HG03064 (cell line): ENCODE data around the gene FAM83F.
"Not testable (repeated sequence)": the region's sequence is repeated elsewhere in the genome, so short reads cannot be mapped to it uniquely, and the experiment has no call there.

Experiments
- ATAC-seq: cut with Tn5 transposase; IDR thresholded peaks from one replicate; pipeline ENCODE4 v1.9.1; 2021; ENCODE audit warnings: low read depth; ENCODE audit not compliant: unreplicated experiment

The FAM83F gene

DNA sequence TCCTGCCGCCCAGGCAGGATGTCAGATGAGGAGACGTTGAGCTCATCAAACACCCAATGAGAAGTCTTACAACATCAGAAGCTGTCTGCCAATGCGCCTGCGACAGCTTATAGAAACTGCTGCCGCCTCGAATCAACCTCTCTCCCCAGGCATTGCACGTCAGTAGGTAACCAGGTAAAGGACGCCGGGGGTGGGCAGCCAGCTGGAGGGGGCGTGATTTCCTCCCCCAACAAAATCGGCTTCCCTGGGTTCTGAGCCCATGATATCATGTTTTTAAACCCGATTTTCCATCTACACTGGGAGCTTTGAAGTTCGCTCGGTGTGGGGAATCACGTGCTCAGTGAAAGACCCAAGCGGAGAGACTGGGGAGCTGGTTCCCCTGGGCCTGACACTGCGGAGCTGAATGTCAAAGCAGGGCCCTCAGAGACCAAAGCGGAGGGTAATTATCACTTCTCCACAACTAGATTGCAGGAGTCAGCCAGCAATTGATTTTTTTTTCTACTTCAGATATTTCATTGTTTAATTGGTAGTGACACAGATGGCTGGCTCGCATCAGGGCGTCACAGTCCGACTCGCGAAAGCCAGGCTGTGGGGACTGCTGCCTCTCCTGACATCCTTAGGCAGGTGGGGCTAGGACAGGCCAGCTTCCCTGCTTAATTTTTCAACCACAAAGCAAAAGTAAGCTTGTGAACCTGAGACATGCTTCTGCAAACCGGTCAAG lies 15.4 kb downstream of the FAM83F start:
- ATAC-seq: no peak

DNA sequence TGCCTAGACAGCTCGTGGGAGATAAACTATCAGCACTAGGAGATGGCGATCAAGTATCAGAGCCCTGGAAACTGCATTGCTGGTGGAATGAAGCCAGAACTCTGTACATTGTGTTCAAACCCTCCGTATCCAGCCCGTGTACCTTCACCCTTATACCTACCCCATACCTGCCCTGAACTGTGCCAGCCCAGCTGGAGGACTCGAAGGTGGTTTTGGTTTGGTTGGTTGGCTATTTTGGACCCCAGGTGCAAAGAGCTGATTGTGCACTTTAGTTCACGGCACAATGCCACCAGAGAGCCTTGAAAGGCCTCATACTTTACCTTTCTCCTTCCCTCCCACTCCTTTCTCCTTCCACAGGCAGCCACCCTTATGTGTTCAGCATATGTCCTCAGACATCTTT lies 16.0 kb downstream of the FAM83F start:
- no peak for ATAC-seq

DNA sequence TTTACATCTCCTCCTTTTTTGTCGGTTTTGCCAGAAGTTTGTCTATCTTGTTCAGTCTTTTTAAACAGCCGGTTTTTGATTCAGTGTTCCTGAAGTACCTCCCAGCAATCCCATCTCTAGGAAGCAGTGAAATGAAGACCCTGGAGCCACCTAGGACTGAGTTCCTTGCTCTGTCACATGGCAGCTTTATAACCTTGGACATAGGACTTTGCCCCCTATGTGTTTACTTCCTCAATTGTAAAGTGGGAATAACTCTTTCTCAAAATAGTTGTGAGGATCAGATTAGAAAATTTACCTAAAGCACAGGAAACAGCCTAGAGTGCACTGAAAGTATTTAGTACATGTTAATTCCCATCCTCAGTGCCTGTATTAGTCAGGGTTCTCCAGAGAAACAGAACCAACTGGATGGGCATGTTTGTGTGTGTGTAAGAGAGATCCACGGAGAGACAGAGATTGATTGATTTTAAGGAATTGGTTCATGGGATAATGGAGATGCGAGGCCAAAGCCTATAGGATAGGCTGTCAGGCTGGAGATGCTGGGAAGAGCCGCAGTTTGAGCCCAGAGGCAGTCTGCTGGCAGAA lies 20.0 kb downstream of the FAM83F start:
- ATAC-seq: no peak

DNA sequence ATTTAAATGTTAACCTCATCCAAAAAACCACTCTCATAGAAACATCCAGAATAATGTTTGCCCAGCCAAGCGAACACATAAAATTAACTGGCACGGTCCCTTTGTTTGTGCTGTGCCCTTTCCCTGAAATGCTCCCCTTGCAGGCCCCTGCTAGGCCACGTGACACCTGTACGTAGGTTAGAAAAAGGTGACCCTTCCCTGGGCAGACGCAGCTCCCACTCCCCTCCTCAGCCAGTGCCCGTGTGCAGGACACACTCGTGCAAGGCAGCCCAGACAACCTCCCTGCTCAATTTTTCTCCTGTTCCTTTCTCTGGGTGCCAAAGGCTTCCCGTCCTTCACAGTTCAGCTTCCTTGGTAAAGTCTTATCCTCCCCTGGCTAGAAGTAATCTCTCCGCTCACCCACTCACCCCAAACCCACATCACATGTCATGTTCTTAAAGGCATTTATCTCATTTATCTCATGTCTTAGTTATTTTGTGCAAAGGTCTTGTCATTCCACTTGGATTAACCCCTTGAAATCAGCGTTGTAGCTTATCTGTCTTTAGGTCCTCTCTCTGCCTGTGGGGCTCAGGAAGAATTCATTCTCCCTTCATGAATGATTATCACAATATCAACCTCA lies 20.7 kb downstream of the FAM83F start:
- ATAC-seq: no peak

DNA sequence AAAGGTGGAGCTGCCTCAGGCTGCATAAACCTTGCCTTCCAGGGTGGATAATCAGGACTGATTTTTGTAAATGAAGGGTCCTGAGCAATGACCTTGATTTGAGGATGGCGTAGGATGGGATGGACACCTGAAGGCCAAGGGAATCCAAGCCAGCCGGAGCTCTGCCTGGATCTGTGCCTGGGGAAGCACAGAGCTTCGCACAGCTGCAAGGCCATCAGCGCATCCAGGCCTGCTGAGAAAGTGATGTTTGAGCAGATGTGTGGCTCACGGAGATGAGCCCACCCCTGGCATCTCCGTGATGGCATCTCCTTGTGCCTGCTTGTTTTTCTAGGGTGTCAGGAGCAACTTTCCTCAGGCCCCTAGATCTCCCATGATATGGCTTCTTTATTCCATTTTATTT lies 23.3 kb downstream of the FAM83F start:
- ATAC-seq: no peak

DNA sequence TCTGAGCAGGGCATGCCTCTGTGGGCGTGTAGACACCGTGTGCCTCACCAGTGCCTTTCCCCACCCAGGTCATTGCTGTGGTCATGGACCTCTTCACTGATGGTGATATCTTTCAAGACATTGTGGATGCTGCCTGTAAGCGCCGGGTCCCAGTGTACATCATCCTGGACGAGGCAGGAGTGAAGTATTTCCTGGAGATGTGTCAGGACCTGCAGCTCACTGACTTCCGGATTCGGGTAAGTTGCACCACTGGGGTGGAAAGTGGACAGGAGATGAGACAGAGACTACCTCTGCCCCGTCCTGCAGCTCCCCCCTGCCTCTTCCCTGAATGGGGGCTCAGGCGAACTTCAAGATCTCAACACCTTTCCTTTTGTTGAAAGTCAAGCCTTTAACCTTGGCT lies 24.3 kb downstream of the FAM83F start:
- ATAC-seq: no peak

DNA sequence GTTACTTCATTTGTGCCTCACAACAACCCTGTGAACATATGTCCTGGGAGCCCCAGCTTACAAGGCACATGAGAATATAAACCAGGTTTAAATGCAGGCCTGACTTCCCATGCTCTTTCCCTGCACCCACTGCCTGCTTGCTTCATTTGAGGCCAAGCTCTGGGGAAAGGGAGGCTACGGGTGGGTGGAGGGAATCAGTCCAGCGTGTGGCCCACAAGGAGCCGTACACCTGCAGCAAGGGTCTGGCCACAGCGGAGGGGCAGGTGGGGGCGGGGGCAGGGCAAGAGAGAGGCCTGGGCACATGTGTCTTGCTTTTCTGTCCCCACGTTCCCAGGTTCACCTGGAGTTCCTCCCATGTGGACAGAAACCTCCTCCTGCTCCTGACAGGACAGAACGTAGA lies 26.2 kb downstream of the FAM83F start:
- ATAC-seq: no peak

DNA sequence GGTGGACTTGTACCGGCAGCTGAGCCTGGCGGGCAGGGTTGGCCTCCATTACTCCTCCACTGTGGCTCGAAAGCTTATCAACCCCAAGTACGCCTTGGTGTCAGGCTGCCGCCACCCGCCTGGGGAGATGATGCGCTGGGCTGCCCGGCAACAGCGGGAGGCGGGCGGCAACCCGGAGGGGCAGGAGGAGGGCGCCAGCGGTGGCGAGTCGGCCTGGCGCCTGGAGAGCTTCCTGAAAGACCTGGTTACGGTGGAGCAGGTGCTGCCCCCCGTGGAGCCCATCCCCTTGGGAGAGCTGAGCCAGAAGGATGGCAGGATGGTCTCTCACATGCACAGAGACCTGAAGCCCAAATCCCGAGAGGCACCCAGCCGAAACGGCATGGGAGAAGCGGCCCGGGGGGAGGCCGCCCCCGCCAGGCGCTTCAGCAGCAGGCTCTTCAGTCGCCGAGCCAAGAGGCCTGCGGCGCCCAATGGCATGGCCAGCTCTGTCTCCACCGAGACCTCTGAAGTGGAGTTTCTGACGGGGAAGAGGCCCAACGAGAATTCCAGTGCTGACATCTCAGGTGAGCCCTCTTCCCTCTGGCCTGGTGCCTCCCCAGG lies 26.7 kb downstream of the FAM83F start:
- ATAC-seq: no peak

DNA sequence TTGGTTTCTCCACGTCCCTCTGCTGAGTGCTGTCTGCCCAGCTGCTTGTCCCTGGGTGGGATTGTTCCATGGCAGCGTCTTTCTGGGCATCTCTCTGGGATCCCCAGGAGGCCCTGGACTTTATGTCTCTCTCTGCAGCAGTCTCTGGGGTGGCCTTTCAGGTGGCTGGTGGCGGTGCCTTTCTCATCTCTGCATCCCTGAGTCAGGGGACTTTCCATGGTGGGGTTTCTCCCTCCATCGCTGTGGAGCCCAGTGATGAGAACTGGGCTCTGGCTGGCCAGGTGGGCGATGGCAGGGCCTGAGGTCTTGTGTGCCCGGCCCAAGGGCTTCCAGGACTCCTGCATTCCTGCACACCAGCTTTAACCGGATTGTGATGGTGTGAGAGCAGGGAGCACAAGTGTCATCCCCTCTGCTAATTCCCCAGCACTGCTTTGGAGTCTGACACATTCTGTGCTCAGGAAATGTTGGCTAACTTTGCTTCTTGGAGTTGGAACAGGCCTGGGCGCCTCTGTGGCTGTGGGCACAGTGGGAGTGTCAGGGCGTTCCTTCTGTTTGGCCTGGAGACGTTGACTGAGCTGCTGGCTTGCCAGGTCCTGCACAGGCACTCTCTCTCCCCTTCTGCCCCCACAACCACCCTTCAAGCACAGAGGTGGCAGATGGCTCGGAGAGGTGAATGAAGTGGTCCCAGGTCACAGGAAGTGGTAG lies 27.9 kb downstream of the FAM83F start:
- ATAC-seq: no peak

DNA sequence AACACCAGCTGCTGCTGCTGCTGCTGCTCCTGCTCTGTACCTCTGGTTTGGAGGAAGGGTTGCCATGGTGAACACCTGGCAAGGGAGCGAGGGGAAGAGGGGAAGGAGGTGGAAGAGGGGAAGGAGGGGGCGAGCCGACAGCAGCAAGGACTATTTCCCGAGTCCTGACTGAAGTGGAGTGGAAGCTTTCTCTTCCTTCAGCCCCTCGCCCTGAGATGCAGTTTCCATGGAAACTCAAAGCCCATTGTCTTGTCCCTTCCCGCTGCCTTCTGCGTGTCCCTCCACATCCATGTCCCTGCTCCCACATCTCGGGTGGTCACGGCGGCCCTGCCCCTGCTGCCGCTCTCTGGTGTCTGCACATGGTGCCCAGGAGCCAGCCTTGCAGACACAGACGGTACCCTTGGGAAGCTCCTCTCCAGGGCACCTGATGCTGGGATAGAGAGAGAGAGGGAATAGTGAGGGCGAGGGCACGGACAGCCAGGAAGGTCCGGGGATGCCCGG lies 28.6 kb downstream of the FAM83F start:
- ATAC-seq: no peak

DNA sequence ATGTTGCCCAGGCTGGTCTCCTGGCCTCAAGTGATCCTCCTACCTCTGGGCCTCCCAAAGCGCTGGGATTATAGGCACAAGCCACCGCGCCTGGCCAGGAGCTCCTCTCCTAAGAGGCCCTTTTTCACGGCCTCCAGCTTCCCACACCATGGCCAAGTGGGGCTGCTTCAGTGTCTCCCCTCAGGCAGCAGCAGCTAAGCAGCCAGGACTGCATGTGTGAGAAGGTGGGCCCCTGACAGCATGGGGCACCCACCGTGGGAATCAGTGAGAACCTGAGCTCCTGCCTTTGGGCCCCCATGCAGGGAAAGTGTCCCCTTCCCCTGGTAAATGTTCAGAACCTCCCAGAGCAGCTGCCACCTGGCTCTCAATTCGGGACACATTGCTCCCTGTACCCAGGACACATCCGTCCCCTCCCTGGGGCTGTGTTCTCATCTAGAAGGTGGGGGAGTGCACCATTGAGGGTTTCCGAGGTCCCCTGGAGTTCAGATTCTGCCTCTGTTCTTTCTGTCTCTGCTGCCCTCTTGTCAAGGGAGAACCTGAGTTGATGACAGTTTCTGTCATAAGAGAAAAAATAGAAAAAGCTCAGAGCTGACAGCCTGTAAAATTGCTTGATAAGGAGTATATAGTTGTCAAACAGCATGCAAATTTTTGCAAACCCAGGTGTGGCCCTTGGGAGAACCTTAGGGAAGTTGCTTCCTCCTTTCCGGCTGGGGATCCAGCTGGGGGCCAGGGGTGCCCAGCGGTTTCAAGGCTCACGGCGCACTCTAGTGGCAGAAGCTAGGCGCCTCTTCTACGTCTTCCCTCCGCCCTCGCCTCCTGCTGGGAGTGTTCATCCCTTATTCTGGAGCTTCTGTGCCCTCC lies 29.7 kb downstream of the FAM83F start:
- no peak for ATAC-seq

DNA sequence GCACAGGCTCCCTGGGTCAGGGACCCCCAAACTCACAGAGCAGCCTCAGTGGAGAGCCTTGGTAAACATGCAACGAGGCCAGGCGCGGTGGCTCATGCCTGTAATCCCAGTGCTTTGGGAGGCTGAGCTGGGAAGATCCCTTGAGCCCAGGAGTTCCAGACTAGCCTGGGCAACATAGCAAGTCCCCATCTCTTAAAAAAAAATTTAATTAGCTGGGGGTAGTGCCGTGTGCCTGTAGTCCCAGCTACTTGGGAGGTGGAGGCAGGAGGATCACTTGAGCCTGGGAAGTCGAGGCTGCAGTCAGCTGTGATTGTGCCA lies 30.3 kb downstream of the FAM83F start:
- not testable (repeated sequence) for ATAC-seq

DNA sequence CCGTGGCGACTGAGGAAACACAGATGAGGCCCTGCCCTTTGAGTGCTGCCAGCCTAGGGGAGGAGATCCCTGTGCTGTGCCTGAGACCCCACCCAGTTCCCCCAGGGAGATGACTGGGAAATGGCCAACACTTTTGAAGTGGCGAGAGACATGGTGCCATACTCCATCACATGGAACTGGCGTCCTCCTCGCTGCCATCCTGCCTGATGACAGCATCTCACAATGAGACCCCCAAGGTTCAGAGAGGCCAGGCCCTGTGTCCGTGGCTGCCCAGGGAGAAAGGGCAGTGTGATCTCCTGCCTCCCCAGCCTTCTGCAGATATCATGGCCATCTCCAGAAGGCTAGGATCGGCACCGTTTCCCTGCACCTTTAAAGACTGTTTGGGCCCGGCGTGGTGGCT lies 31.1 kb downstream of the FAM83F start:
- ATAC-seq: no peak

DNA sequence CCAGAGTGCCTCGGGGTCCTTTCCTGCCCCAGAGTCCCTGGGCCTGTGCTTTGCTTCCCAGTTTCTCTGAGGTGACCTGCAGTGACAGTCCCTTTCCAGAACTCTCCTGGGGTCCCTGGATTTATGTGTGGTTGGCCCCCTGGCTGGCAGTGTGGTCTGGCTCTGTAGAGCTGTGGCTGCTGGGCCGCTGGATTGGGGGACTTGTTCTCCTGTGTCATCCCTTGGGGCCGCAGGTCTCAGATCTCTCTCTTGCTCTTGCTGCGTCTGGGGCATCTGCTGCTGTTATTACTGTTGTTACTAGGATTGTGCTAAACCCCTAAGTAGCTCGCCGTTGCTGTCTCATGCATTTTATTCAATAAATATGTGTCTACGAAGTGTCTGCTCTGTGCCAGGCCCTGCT lies 31.9 kb downstream of the FAM83F start:
- ATAC-seq: no peak

DNA sequence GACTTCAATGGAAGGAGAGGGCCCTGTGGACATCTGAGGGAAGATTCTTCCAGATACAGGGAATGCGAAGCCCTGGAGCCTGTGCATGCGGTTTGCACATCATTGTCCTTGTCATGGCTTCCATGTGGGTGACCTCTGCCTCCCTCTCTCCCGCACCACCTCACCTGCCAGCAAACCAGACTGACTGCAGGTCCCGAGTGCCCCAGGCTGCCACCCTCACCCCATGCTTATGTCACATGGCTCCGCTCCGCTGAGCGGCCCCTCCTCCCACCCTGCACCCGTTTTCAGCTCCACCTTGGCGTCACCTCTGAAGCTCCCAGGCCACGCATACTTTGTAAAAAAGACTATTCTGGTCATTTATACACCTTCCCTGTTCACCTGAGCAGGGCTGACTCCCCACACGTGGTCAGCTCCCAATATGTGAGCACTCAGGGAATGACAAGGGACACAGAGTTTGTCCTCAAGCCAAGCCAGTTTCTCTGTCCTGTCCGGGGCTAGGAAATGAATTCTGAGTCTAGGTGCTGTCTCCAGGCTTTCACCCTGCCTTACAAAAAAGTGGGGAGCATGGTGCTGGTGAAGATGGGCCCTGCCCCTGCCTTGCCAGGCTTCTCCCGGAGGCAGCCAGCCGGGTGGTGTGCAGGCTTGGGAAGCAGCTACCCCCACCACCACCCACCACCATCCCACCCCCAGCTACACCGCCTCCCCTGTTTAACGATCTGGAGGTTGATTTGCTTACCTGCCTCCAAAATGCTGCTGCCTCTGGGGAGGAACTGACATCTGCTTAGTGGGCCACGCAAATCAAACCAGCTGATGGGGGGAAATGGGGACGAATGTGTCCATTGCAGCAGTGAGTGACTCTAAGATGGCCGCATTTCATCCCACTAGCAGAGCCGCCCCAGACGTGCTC lies 32.7 kb downstream of the FAM83F start:
- ATAC-seq: no peak

DNA sequence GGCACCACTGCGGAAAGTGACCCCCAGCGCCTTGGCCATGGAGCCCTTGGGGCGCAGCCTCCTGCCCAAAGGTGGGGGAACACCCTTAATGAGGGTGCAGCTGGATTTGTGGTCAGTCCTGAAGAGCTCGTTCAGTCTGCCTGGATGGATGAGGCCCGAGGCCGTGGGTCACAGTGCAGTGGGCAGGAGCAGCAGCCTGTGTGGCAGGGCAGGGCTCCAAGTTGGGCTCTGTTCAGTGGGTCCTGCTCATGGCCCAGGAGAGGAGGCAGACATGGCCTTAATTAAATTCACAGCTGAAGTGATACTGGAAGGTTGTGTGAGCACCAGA lies 33.3 kb downstream of the FAM83F start:
- ATAC-seq: no peak

DNA sequence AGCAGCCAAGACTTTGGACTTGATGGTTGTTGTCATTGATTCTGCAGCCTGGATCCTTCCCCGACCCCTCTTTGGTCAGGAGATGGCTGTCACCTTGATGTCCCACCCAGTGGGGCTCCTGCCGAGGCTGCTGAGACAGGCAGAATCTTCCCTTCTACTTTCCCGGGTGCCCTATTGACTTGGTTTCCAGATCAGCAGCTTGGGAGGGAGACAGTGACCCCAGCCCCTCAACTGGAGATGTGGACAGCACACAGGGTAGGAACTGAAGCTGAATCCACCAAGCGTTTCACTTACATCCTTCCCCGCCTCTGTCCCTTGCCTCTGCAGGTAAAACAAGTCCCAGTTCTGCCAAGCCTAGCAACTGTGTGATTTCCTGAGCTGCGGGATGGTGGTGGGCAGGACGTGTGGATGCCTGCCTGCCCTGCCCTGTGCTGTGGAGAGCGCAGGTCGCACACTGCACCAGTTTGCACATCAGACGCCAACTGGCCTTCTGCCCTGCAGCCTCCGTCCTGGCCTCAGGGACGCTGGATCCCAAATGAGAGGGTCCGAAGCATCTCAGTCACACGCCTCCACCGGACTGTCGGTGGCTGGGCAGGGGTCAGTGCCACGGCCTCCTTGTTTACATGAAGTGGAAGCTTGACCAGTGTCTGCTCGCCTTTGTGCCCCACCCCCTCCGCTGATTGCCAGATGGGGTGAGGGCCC lies 34.6 kb downstream of the FAM83F start:
- no peak for ATAC-seq

DNA sequence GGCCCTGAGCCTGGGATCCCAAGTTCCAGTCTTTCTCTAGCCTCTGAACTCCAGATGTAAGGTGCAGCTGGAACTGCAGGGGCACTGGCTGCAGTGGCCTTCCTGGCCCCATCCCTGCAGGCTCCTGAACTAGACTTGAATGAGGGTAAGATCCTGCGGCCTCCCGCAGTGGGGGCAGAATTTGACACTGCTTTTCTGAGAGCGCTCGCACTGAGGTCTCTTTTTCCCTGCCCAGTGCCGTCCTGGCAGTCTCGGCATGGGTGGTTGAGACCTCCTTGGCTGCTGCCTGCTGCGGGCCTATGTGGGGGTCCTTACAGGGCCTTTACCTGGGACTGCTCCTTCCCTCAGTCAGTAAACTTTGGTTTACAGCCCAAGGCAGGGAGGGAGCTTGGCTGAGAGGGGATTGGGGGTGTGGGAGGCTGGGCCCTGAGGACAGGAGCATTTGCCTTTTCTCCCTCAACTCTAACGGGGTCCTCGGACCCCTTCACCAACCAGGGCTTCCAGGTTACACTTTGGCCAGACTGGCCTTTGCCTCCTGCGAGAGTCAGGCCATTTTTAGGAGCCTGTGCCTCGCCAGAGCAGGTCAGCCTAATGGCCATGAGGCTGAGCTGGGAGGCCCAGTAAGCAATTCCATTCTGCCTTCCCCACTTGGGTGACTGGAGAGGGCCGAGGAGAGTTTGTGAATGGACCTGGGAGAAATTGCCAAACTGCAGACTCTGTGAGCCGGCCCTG lies 35.4 kb downstream of the FAM83F start:
- no peak for ATAC-seq
